ENCODE measurements around the gene PUM1.

PUM1 gene

DNA sequence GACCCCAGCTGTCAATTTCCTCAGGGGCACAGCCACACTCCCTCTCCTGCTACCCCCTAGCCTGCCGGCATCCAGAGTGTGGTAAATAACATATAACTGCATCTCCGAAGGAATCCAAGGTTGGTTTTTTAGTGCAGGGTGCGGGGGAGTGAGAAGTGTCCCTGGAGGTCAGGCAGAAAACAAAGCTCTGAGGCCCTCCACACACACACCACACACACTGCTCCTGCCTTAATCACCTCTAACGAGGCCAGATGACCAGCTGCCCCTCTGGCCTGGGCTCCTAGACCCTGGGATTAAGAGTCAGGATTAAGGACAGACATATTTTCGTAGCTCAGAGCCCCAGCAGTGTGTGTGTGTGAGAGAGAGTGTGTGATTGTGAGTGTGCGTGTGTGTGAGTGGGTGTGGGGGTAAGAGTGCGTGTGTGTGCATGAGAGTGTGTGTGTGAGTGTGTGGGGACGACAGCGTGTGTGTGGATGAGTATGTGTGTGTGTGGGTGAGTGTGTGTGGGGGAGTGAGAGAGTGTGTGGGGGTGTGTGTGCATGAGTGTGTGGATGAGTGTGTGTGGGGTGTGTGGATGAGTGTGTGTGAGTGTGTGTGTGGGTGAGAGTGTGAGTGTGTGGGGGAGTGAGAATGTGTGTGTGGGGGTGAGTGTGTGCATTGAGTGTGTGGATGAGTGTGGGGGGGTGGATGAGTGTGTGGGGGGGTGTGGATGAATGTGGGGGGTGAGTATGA is 171.6 kb downstream of the PUM1 start:
- no peak overlapping the region for H3K4me2 ChIP-seq (ENCODE audit: low read length)
- H3K27me3 ChIP-seq (ENCODE audit: control insufficient read depth, low read length), result peaks cover 20% of the 10 kb centered on the region

DNA sequence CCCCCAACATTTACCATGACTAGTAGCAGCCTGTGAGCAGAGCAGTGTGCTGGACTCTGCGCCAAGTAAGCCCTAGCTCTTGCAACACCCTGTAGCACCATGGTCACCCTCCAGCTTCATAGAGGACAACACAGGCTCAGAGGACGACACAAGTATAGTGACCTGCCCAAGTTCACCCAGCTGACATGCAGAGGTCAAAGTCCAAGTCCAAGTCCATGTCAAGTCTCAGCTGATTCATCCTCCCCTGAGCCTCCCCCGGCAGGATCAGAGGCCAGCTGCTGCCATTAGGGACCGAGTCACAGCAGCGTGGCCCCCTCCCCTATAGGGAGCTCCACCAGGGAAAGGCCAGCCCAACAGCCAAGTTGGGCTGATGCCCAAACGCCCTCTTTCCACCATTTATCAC is 172.8 kb downstream of the PUM1 start:
- H3K4me2 ChIP-seq (ENCODE audit: low read length), result no peak overlapping the region
- TF ChIP-seq CTCF (IDR thresholded peaks at IDR 0.05; ENCODE audit: low read depth, low read length, poor library complexity, severe bottlenecking), result no peak
- no peak for TF ChIP-seq EZH2phosphoT487 (IDR thresholded peaks at IDR 0.05; ENCODE audit: borderline replicate concordance, low read length)
- H3K79me2 ChIP-seq (ENCODE audit: control insufficient read depth, low read length), result no peaks in the 10 kb centered on the region

More for the DNA sequence above, 171.6 kb downstream of the PUM1 start:
- no peaks in the 10 kb centered on the region for H4K20me1 ChIP-seq (ENCODE audit: control insufficient read depth, insufficient read depth, low read depth, low read length)
- peaks cover 4% of the 10 kb centered on the region; the same call in 1 of the 2 replicates for H3K4me1 ChIP-seq (ENCODE audit: control insufficient read depth, low read length)
- H3K36me3 ChIP-seq (ENCODE audit: control insufficient read depth, low read length), result no peaks in the 10 kb centered on the region
- H3K9me2 ChIP-seq (replicated peaks; ENCODE audit: control insufficient read depth, low read length), result no peaks in the 10 kb centered on the region
- no peak overlapping the region for H3K27ac ChIP-seq (ENCODE audit: low read depth, low read length)
- TF ChIP-seq CTCF (IDR thresholded peaks at IDR 0.05; ENCODE audit: low read depth, low read length, poor library complexity, severe bottlenecking), result no peak
- TF ChIP-seq EZH2phosphoT487 (IDR thresholded peaks at IDR 0.05; ENCODE audit: borderline replicate concordance, low read length), result no peak
- H3K9me3 ChIP-seq (ENCODE audit: control insufficient read depth, insufficient read depth, low read length), result no peaks in the 10 kb centered on the region
- H3K4me3 ChIP-seq (ENCODE audit: low read length), result no peak overlapping the region
- H3K79me2 ChIP-seq (ENCODE audit: control insufficient read depth, low read length), result no peaks in the 10 kb centered on the region
- no peaks in the 10 kb centered on the region for H3F3A ChIP-seq (ENCODE audit: control insufficient read depth, insufficient read depth)

DNA sequence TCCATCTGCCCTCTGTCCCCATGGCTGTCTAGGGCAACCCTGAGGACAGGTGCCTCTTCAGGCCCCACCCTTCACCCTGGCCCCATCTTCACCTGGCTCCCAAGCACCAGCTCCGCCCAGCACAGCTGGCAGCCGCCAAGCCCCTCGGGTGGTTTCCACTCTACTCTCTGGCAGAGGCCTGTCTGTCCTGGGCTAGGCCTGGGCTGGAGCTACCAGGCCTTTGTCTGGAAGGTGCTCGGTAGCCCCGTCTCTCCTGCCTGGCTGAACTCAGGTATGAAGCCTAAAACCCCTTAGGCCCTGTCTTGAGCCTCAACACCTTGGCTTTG is 174.3 kb downstream of the PUM1 start:
- H3K9me2 ChIP-seq (replicated peaks; ENCODE audit: control insufficient read depth, low read length), result no peaks in the 10 kb centered on the region
- H4K20me1 ChIP-seq (ENCODE audit: control insufficient read depth, insufficient read depth, low read depth, low read length), result no peaks in the 10 kb centered on the region

More for the DNA sequence above, 172.8 kb downstream of the PUM1 start:
- Histone ChIP-seq H3K36me3 (ENCODE audit: control insufficient read depth, low read length) (no peaks in the 10 kb centered on the region), H3K4me3 (ENCODE audit: low read length) (no peak overlapping the region), H3F3A (ENCODE audit: control insufficient read depth, insufficient read depth) (no peaks in the 10 kb centered on the region), H3K27me3 (ENCODE audit: control insufficient read depth, low read length) (peaks cover 22% of the 10 kb centered on the region), H4K20me1 (ENCODE audit: control insufficient read depth, insufficient read depth, low read depth, low read length) (no peaks in the 10 kb centered on the region), H3K9me3 (ENCODE audit: control insufficient read depth, insufficient read depth, low read length) (no peaks in the 10 kb centered on the region), H3K9me2 (replicated peaks; ENCODE audit: control insufficient read depth, low read length) (no peaks in the 10 kb centered on the region), H3K27ac (ENCODE audit: low read depth, low read length) (no peak overlapping the region), H3K4me1 (ENCODE audit: control insufficient read depth, low read length) (peaks cover 6% of the 10 kb centered on the region)

More for the DNA sequence above, 174.3 kb downstream of the PUM1 start:
- H3K27ac ChIP-seq (ENCODE audit: low read depth, low read length), result no peak overlapping the region
- H3K4me1 ChIP-seq (ENCODE audit: control insufficient read depth, low read length), result peaks cover 6% of the 10 kb centered on the region
- no peaks in the 10 kb centered on the region for H3K79me2 ChIP-seq (ENCODE audit: control insufficient read depth, low read length)
- no peaks in the 10 kb centered on the region for H3K36me3 ChIP-seq (ENCODE audit: control insufficient read depth, low read length)
- peaks cover 28% of the 10 kb centered on the region for H3K27me3 ChIP-seq (ENCODE audit: control insufficient read depth, low read length)
- H3K4me2 ChIP-seq (ENCODE audit: low read length), result no peak overlapping the region
- H3K4me3 ChIP-seq (ENCODE audit: low read length), result no peak overlapping the region
- no peaks in the 10 kb centered on the region for H3F3A ChIP-seq (ENCODE audit: control insufficient read depth, insufficient read depth)
- H3K9me3 ChIP-seq (ENCODE audit: control insufficient read depth, insufficient read depth, low read length), result no peaks in the 10 kb centered on the region
- no peak for TF ChIP-seq EZH2phosphoT487 (IDR thresholded peaks at IDR 0.05; ENCODE audit: borderline replicate concordance, low read length)
- no peak for TF ChIP-seq CTCF (IDR thresholded peaks at IDR 0.05; ENCODE audit: low read depth, low read length, poor library complexity, severe bottlenecking)
